Suprapubic skin (tissue), 4 donors: ENCODE data around the gene FRY. TPM values are rescaled to one million over a fixed set of nuclear protein-coding genes. Genes with fewer than 3 reads are reported as not detected.

Source experiments
- DNase-seq, 2 donors: peaks; one replicate each; pipeline ENCODE4 v3.0.0-alpha.2; 2019; ENCODE audit warnings: low spot score in 2 of 2
- H3K27ac ChIP-seq: fragments of 200-600 bp; sonication (generic); one replicate; pipeline ENCODE4 v1.5.1; 2019
- H3K27me3 ChIP-seq: fragments of 200-600 bp; sonication (generic); one replicate; pipeline ENCODE4 v1.5.1; 2019
- H3K36me3 ChIP-seq: fragments of 200-600 bp; sonication (generic); one replicate; pipeline ENCODE4 v1.5.1; 2019
- H3K4me1 ChIP-seq: fragments of 200-600 bp; sonication (generic); one replicate; pipeline ENCODE4 v1.5.1; 2019
- H3K4me3 ChIP-seq: fragments of 200-600 bp; sonication (generic); one replicate; pipeline ENCODE4 v1.5.1; 2019; ENCODE audit warnings: mild to moderate bottlenecking
- H3K9me3 ChIP-seq: fragments of 200-600 bp; sonication (generic); one replicate; pipeline ENCODE4 v1.5.1; 2019
- CTCF ChIP-seq, 2 donors: fragments of 200-600 bp in 1 of 2; fragments of 450-650 bp in 1 of 2; sonication (generic) in 1 of 2; IDR thresholded peaks; one replicate each; pipeline ENCODE4 v1.5.1; 2016 to 2019; ENCODE audit warnings: antibody characterized with exemption in 2 of 2, mild to moderate bottlenecking in 1 of 2, moderate library complexity in 1 of 2
- EP300 ChIP-seq: sonication (generic); formaldehyde crosslinking; IDR thresholded peaks from one replicate; pipeline ENCODE4 v1.6.1; 2017; ENCODE audit warnings: antibody characterized with exemption
- POLR2A ChIP-seq, 2 donors: fragments of 450-650 bp; IDR thresholded peaks; one replicate each; pipeline ENCODE4 v1.6.1; 2017; ENCODE audit warnings: antibody characterized with exemption in 2 of 2, mild to moderate bottlenecking in 2 of 2, moderate library complexity in 2 of 2
- POLR2AphosphoS5 ChIP-seq, 3 donors: sonication (generic); formaldehyde crosslinking; IDR thresholded peaks; one replicate each; pipeline ENCODE4 v1.6.1; 2017; ENCODE audit warnings: antibody characterized with exemption in 3 of 3
- WGBS: methylation state at CpG from one replicate; pipeline ENCODE4 v1.1.5; 2018; 5-methylcytosine and 5-hydroxymethylcytosine counted together
- total RNA-seq, 4 donors: library from RNA; depleted of rRNA; stranded (reverse); fragments of >200 nt; gene quantifications; one replicate each; pipeline ENCODE4 v1.1.0, GENCODE V29; 2016

FRY gene
- total RNA-seq, 4 donors from 2014 or later = 22.5 to 39.6 (median 26.8) TPM

DNA sequence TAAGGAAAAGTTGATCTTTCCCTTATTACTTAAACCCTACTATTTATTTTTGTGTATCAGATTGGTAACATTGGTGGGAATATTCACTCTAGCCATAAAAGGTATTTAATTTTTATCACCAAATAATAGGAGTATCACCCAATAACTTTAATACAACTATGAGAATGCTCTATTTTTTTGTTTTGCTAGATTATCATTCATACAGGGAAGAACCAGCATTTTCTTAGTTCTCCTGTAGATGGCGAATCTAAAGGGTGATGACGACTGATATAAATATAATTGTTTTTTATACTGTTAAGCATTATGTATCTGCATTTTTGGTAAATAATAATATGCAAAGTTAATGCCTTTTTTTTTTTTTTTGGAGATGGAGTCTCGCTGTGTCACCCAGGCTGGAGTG is 7.9 kb upstream of the FRY start:
- Histone ChIP-seq H3K9me3 (no peaks in the 10 kb centered on the region), H3K27ac (no peak overlapping the region)
- 86% methylated on average over 3 of the region's 3 CpGs for WGBS

DNA sequence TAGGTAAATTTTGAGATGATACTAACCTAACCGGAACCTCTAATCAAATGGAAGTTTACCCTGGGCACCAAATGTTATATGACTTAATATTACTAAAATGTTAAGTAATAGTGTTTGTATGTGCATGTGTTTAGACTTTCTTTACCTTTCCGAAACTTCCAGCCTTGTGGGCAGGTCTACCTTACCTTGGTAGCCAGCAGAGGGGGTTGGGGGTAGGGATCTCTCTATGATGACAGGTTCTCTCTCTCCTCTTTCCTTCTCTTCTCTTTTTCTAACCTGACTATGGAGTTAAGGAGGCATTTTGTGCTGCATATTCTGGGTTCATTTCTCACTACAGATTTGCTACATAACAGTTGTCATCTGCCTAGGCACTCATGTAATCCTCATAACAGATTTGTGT is 6.8 kb upstream of the FRY start:
- TF ChIP-seq CTCF (IDR thresholded peaks at IDR 0.05) = no peak
- no peak for TF ChIP-seq POLR2AphosphoS5 (IDR thresholded peaks at IDR 0.05)
- no peak for TF ChIP-seq POLR2A (IDR thresholded peaks at IDR 0.05)
- no peaks in the 10 kb centered on the region for H3K27me3 ChIP-seq
- no peak overlapping the region for H3K4me3 ChIP-seq
- no peak overlapping the region for H3K27ac ChIP-seq
- no peak for DNase-seq
- no peaks in the 10 kb centered on the region for H3K36me3 ChIP-seq
- WGBS = 97% methylated on average over 2 of the region's 2 CpGs
- no peaks in the 10 kb centered on the region for H3K9me3 ChIP-seq
- no peaks in the 10 kb centered on the region for H3K4me1 ChIP-seq

More for the DNA sequence above, 7.9 kb upstream of the FRY start:
- H3K4me1 ChIP-seq = no peaks in the 10 kb centered on the region
- H3K4me3 ChIP-seq = no peak overlapping the region
- no peaks in the 10 kb centered on the region for H3K36me3 ChIP-seq
- no peak for DNase-seq
- no peak for TF ChIP-seq CTCF (IDR thresholded peaks at IDR 0.05)
- TF ChIP-seq POLR2A (IDR thresholded peaks at IDR 0.05) = no peak
- TF ChIP-seq EP300 = no peak
- no peaks in the 10 kb centered on the region for H3K27me3 ChIP-seq

- no peak for DNase-seq
- Histone ChIP-seq H3K9me3 (no peaks in the 10 kb centered on the region), H3K27me3 (no peaks in the 10 kb centered on the region), H3K4me1 (peaks cover 3% of the 10 kb centered on the region), H3K36me3 (no peaks in the 10 kb centered on the region), H3K4me3 (no peak overlapping the region), H3K27ac (no peak overlapping the region)
- 89% methylated on average over 2 of the region's 2 CpGs for WGBS
- TF ChIP-seq EP300 (no peak), CTCF (IDR thresholded peaks at IDR 0.05) (no peak)
Measured at GRCh38 chr13:32025730-32026129, 5.8 kb upstream of the FRY start.

- H3K9me3 ChIP-seq = no peaks in the 10 kb centered on the region
- H3K27me3 ChIP-seq = no peaks in the 10 kb centered on the region
- DNase-seq = no peak
- no peak overlapping the region for H3K4me3 ChIP-seq
- WGBS = 77% methylated on average over 3 of the region's 3 CpGs
- no peaks in the 10 kb centered on the region for H3K36me3 ChIP-seq
- peaks cover 7% of the 10 kb centered on the region for H3K4me1 ChIP-seq
- no peak overlapping the region for H3K27ac ChIP-seq
- no peak for TF ChIP-seq POLR2A (IDR thresholded peaks at IDR 0.05)
- TF ChIP-seq CTCF (IDR thresholded peaks at IDR 0.05) = no peak
- no peak for TF ChIP-seq EP300
- TF ChIP-seq POLR2AphosphoS5 (IDR thresholded peaks at IDR 0.05) = no peak
Measured at GRCh38 chr13:32026623-32027022, 5.0 kb upstream of the FRY start.

DNA sequence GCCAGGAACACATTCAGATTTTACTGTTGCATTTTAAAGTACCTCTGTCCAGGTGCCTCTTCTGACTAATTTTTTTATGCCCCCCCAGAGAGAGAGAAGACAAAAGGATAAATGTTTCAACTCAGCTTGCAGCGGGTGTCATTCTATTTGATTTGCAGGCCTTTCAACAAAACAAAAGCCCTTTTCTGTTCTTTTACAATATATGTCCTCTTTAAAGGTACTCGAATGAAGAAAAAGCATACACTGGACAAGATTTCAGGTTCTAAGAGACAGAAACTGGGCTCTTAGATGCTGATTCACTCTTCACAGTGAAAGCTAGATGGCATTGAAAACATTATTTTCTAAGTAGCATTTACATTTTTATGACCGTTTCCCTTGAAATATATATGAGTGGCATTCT is 2.9 kb upstream of the FRY start:
- no peak for TF ChIP-seq EP300
- no peak for TF ChIP-seq POLR2A (IDR thresholded peaks at IDR 0.05)
- no peak for TF ChIP-seq POLR2AphosphoS5 (IDR thresholded peaks at IDR 0.05)
- no peak for TF ChIP-seq CTCF (IDR thresholded peaks at IDR 0.05)
- peaks cover 11% of the 10 kb centered on the region for H3K4me1 ChIP-seq
- no peak overlapping the region for H3K4me3 ChIP-seq
- no peaks in the 10 kb centered on the region for H3K9me3 ChIP-seq
- no peaks in the 10 kb centered on the region for H3K36me3 ChIP-seq
- no peak for DNase-seq
- H3K27me3 ChIP-seq = no peaks in the 10 kb centered on the region
- WGBS = 80% methylated on average over 3 of the region's 3 CpGs
- no peak overlapping the region for H3K27ac ChIP-seq
